Keratinocyte (primary cell): ENCODE data around the gene EGFR. TPM values are rescaled to one million over a fixed set of nuclear protein-coding genes. Genes with fewer than 3 reads are reported as not detected.

Source experiments
- DNase-seq: peaks from one replicate; pipeline ENCODE4 v3.0.0-alpha.2; 2011; ENCODE audit warnings: low read depth, missing footprints, low spot score
- FAIRE-seq: peaks from 2 replicates; lab custom pipeline; 2011; peaks lifted over from hg19 to GRCh38; lab: Jason Lieb, UNC
- H2AFZ ChIP-seq: 2 replicates; pipeline ENCODE4 v1.6.0; 2012; ENCODE audit warnings: low read length, control low read depth, inconsistent platforms; ENCODE audit not compliant: control insufficient read depth
- H3K27ac ChIP-seq: 2 replicates; pipeline ENCODE4 v1.5.1; 2011; ENCODE audit warnings: low read length; ENCODE audit not compliant: control insufficient read depth, insufficient read depth
- H3K27me3 ChIP-seq: 3 replicates; pipeline ENCODE4 v1.6.0; 2011; ENCODE audit warnings: low read length; ENCODE audit not compliant: control insufficient read depth, insufficient read depth; ENCODE audit errors: extremely low read depth
- H3K36me3 ChIP-seq, 2 experiments: 2 replicates in 1 of 2; 3 replicates in 1 of 2; pipeline ENCODE4 v1.5.1; 2011; ENCODE audit warnings: low read length in 2 of 2, mild to moderate bottlenecking in 1 of 2; ENCODE audit not compliant: control insufficient read depth in 2 of 2, insufficient read depth in 2 of 2; ENCODE audit errors: extremely low read depth in 1 of 2
- H3K4me1 ChIP-seq: 3 replicates; pipeline ENCODE4 v1.5.1; 2011; ENCODE audit warnings: low read length; ENCODE audit not compliant: control insufficient read depth, insufficient read depth; ENCODE audit errors: extremely low read depth
- H3K4me2 ChIP-seq: 3 replicates; pipeline ENCODE4 v1.6.0; 2011; ENCODE audit warnings: low read depth, low read length; ENCODE audit not compliant: control insufficient read depth, insufficient read depth; ENCODE audit errors: extremely low read depth
- H3K4me3 ChIP-seq, 3 experiments: fragments of 200-600 bp in 1 of 3; sonication (generic) in 1 of 3; 2 replicates in 2 of 3; 3 replicates in 1 of 3; pipeline ENCODE4 v1.5.1; 2011 to 2016; ENCODE audit warnings: low read length in 3 of 3, mild to moderate bottlenecking in 3 of 3, control low read depth in 2 of 3, inconsistent platforms in 1 of 3, low read depth in 1 of 3, mixed read lengths in 1 of 3, mixed run types in 1 of 3, moderate library complexity in 1 of 3; ENCODE audit not compliant: control insufficient read depth in 2 of 3, insufficient read depth in 2 of 3; ENCODE audit errors: extremely low read depth in 1 of 3
- H3K79me2 ChIP-seq: 2 replicates; pipeline ENCODE4 v1.6.0; 2012; ENCODE audit warnings: low read length; ENCODE audit not compliant: control insufficient read depth, insufficient read depth
- H3K9ac ChIP-seq: 3 replicates; pipeline ENCODE4 v1.6.0; 2011; ENCODE audit warnings: low read length; ENCODE audit not compliant: control insufficient read depth, insufficient read depth; ENCODE audit errors: extremely low read depth
- H3K9me1 ChIP-seq: 3 replicates; pipeline ENCODE4 v1.6.0; 2011; ENCODE audit warnings: low read length; ENCODE audit not compliant: control insufficient read depth, insufficient read depth; ENCODE audit errors: extremely low read depth
- H3K9me3 ChIP-seq: 2 replicates; pipeline ENCODE4 v1.5.1; 2012; ENCODE audit warnings: low read depth, low read length; ENCODE audit not compliant: control insufficient read depth
- H4K20me1 ChIP-seq: 3 replicates; pipeline ENCODE4 v1.6.0; 2011; ENCODE audit warnings: low read length; ENCODE audit not compliant: control insufficient read depth, insufficient read depth; ENCODE audit errors: extremely low read depth
- EZH2 ChIP-seq: IDR thresholded peaks from one replicate; pipeline ENCODE4 v1.6.1; 2012; ENCODE audit warnings: inconsistent platforms, mild to moderate bottlenecking, low read length, moderate library complexity
- dilution Hi-C: fragments of 300-500 bp; cut with MboI; formaldehyde crosslinking; loops from one replicate; pipeline ENCODE4 v1.7.0; 2020; ENCODE audit warnings: low sequenced_read_pairs; ENCODE audit not compliant: extremely low pct_ligation_motif_present
- polyA plus RNA-seq, 5 experiments: library from polyadenylated mRNA; depleted of rRNA in 3 of 5; stranded (reverse) in 3 of 5; stranded (forward) in 1 of 5; unstranded in 1 of 5; fragments of >200 nt; gene quantifications; 1 replicate in 1 of 5; 2 replicates in 3 of 5; 3 replicates in 1 of 5; pipeline versions ENCODE4 v1.2.1 to v1.2.3, GENCODE V29; 2011 to 2012; ENCODE audit warnings: missing spikeins in 2 of 5, low read depth in 1 of 5, low replicate concordance in 1 of 5
- TF ChIP-seq, protein P1 (sequence below), 3 experiments: IDR thresholded peaks in 1 of 3; conservative IDR thresholded peaks in 1 of 3; optimal IDR thresholded peaks in 1 of 3; 2 replicates in 2 of 3; 3 replicates in 1 of 3; pipeline versions ENCODE3 to v1.5.1; 2011; ENCODE audit warnings: low read length in 3 of 3, mild to moderate bottlenecking in 3 of 3, moderate library complexity in 2 of 3, control low read depth in 1 of 3, inconsistent platforms in 1 of 3; ENCODE audit not compliant: insufficient read depth in 2 of 3; ENCODE audit errors: extremely low read depth in 1 of 3

Gene EGFR
- polyA plus RNA-seq, 1 donor (not counting 4 experiments of a cell fraction or from before 2014, with no cell fraction given): 120 TPM

DNA sequence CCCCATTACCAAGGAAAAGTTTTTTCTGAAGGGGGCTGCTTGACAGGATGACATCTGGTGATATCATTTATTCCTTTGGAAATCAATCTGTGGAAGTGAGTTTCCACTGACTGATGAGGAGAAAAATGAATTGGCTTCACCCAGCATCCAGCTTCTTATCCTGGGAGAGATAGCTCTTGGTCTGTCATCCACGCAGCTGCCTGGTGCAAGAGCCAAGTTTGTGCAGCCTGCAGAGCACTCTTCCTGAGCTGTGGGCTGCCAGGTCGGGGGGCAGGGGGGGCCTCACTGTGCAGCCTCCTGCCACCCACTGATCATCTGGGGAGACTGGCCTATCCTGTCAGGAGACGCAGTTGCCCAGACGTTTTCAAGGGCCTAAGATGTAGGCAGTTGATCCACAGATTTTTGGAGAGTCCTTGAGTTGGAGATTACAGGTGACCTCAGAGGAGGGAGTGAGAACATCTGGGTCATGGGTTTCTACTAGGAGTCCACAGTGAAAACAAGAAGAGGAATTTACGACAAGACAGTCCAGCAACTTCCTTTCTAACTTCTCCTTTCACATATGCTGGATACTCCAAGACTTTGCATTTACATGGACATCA is 75.4 kb downstream of the EGFR start:
- Histone ChIP-seq H3K27ac (peak overlapping the region; percentile 11), H3K79me2 (peaks cover 98% of the 10 kb centered on the region), H3K27me3 (no peaks in the 10 kb centered on the region), H4K20me1 (peaks cover 28% of the 10 kb centered on the region), H3K36me3 (peaks cover 3 to 29% of the 10 kb centered on the region in 2 experiments), H3K4me2 (no peak overlapping the region), H3K4me1 (peaks cover 48% of the 10 kb centered on the region), H3K4me3 (no peak overlapping the region), H3K9ac (no peak overlapping the region), H2AFZ (no peak overlapping the region), H3K9me3 (no peaks in the 10 kb centered on the region), H3K9me1 (no peaks in the 10 kb centered on the region)
- DNase-seq (no peak), FAIRE-seq (no peak)
- TF ChIP-seq, protein P1, sequence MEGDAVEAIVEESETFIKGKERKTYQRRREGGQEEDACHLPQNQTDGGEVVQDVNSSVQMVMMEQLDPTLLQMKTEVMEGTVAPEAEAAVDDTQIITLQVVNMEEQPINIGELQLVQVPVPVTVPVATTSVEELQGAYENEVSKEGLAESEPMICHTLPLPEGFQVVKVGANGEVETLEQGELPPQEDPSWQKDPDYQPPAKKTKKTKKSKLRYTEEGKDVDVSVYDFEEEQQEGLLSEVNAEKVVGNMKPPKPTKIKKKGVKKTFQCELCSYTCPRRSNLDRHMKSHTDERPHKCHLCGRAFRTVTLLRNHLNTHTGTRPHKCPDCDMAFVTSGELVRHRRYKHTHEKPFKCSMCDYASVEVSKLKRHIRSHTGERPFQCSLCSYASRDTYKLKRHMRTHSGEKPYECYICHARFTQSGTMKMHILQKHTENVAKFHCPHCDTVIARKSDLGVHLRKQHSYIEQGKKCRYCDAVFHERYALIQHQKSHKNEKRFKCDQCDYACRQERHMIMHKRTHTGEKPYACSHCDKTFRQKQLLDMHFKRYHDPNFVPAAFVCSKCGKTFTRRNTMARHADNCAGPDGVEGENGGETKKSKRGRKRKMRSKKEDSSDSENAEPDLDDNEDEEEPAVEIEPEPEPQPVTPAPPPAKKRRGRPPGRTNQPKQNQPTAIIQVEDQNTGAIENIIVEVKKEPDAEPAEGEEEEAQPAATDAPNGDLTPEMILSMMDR (optimal IDR thresholded peaks at IDR 0.05 in 1 of 3, IDR thresholded peaks at IDR 0.05 in 1 of 3, conservative IDR thresholded peaks at IDR 0.05 in 1 of 3; ENCODE audit: extremely low read depth in 1 of 3, insufficient read depth in 2 of 3, low read length in 3 of 3): no peak
- no peak for TF ChIP-seq EZH2
- dilution Hi-C loops: no loop called here

GRCh38 chr7:55095672-55096071 is 76.9 kb downstream of the EGFR start:
- dilution Hi-C loops: no loop called here
- peak overlapping the region; percentile 10 for H3K9ac ChIP-seq
- H3K79me2 ChIP-seq: peaks cover 98% of the 10 kb centered on the region
- H4K20me1 ChIP-seq: peaks cover 35% of the 10 kb centered on the region
- H3K27ac ChIP-seq: peak overlapping the region; percentile 35
- no peak for TF ChIP-seq EZH2
- TF ChIP-seq, protein P1 (optimal IDR thresholded peaks at IDR 0.05 in 1 of 3, IDR thresholded peaks at IDR 0.05 in 1 of 3, conservative IDR thresholded peaks at IDR 0.05 in 1 of 3; ENCODE audit: extremely low read depth in 1 of 3, insufficient read depth in 2 of 3, low read length in 3 of 3): no peak
- H2AFZ ChIP-seq: no peak overlapping the region
- H3K36me3 ChIP-seq: peaks cover 3 to 30% of the 10 kb centered on the region in 2 experiments
- H3K9me3 ChIP-seq: no peaks in the 10 kb centered on the region
- H3K9me1 ChIP-seq: no peaks in the 10 kb centered on the region
- H3K4me3 ChIP-seq: no peak overlapping the region
- no peak overlapping the region for H3K4me2 ChIP-seq
- FAIRE-seq (peak; percentile 36), DNase-seq (no peak)
- H3K4me1 ChIP-seq: peaks cover 63% of the 10 kb centered on the region
- no peaks in the 10 kb centered on the region for H3K27me3 ChIP-seq
